B cell (primary cell): ENCODE results near the gene HRK.

Experiments used
- EZH2 ChIP-seq: IDR thresholded peaks from 2 replicates; pipeline ENCODE4 v1.6.1; 2012; ENCODE audit warnings: borderline replicate concordance, low read depth, mild to moderate bottlenecking, moderate library complexity, low read length; ENCODE audit not compliant: insufficient read depth, poor library complexity, severe bottlenecking
- TF ChIP-seq, protein P1 (sequence below): fragments of 200-600 bp; IDR thresholded peaks from one replicate; pipeline ENCODE4 v1.8.0; 2022; ENCODE audit warnings: antibody characterized with exemption, mild to moderate bottlenecking

DNA sequence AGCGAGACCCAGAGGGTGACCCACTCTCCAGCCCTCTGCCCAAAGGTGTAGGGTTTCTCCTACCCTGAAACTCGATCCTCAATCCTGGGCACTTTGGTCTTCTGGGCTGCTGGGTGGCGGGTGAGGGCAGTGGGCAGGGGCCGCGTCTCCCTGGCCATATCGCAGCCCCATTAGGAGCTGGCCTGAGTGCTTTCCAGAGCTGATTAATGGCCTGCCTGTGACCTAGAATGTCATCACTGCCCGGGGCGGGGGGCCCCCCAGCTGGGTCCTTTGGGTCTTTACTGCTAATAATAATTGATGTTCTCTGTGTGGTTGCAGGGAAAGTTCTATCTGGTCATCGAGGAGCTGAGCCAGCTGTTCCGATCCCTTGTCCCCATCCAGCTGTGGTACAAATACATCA, 47.8 kb downstream of the HRK start:
- TF ChIP-seq, protein P1, sequence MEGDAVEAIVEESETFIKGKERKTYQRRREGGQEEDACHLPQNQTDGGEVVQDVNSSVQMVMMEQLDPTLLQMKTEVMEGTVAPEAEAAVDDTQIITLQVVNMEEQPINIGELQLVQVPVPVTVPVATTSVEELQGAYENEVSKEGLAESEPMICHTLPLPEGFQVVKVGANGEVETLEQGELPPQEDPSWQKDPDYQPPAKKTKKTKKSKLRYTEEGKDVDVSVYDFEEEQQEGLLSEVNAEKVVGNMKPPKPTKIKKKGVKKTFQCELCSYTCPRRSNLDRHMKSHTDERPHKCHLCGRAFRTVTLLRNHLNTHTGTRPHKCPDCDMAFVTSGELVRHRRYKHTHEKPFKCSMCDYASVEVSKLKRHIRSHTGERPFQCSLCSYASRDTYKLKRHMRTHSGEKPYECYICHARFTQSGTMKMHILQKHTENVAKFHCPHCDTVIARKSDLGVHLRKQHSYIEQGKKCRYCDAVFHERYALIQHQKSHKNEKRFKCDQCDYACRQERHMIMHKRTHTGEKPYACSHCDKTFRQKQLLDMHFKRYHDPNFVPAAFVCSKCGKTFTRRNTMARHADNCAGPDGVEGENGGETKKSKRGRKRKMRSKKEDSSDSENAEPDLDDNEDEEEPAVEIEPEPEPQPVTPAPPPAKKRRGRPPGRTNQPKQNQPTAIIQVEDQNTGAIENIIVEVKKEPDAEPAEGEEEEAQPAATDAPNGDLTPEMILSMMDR: no peak
- no peak for TF ChIP-seq EZH2
